H9 (cell line): ENCODE results near the gene UNC79. TPM values are rescaled to one million over a fixed set of nuclear protein-coding genes. Genes with fewer than 3 reads are reported as not detected.

Experiments
- DNase-seq: peaks from one replicate; pipeline ENCODE4 v3.0.0-alpha.2; 2017
- H2AFZ ChIP-seq: one replicate; pipeline ENCODE4 v1.6.1; 2013; ENCODE audit warnings: mild to moderate bottlenecking, low read length, control low read depth, moderate library complexity
- H2AK5ac ChIP-seq: 2 replicates; pipeline ENCODE4 v1.6.1; 2013; ENCODE audit warnings: low read length, control low read depth, mixed read lengths; ENCODE audit not compliant: insufficient read length
- H2BK120ac ChIP-seq: one replicate; pipeline ENCODE4 v1.6.1; 2013; ENCODE audit warnings: low read depth, mild to moderate bottlenecking, low read length, control low read depth, inconsistent platforms; ENCODE audit not compliant: poor library complexity, severe bottlenecking
- H2BK12ac ChIP-seq: 2 replicates; pipeline ENCODE4 v1.6.1; 2013; ENCODE audit warnings: low read length, control low read depth, mixed read lengths, low read depth; ENCODE audit not compliant: insufficient read length
- H2BK15ac ChIP-seq: 2 replicates; pipeline ENCODE4 v1.6.1; 2013; ENCODE audit warnings: low read depth, low read length, control low read depth
- H2BK20ac ChIP-seq: one replicate; pipeline ENCODE4 v1.6.1; 2013; ENCODE audit warnings: low read depth, mild to moderate bottlenecking, low read length, control low read depth, inconsistent platforms; ENCODE audit not compliant: poor library complexity, severe bottlenecking
- H2BK5ac ChIP-seq: 2 replicates; pipeline ENCODE4 v1.6.1; 2013; ENCODE audit warnings: low read length, control low read depth, mixed read lengths; ENCODE audit not compliant: insufficient read length
- H3K14ac ChIP-seq: 2 replicates; pipeline ENCODE4 v1.6.1; 2013; ENCODE audit warnings: low read length, control low read depth; ENCODE audit not compliant: insufficient read depth
- H3K18ac ChIP-seq: 2 replicates; pipeline ENCODE4 v1.6.1; 2013; ENCODE audit warnings: low read depth, mild to moderate bottlenecking, mixed read lengths, low read length, control low read depth; ENCODE audit not compliant: insufficient read length
- H3K23ac ChIP-seq: 2 replicates; pipeline ENCODE4 v1.6.1; 2013; ENCODE audit warnings: low read length, control low read depth, mixed read lengths, low read depth; ENCODE audit not compliant: insufficient read length
- H3K23me2 ChIP-seq: 2 replicates; pipeline ENCODE4 v1.6.1; 2013; ENCODE audit warnings: low read depth, mild to moderate bottlenecking, mixed read lengths, low read length, control low read depth; ENCODE audit not compliant: insufficient read length, poor library complexity, severe bottlenecking
- H3K27ac ChIP-seq: 2 replicates; pipeline ENCODE4 v1.5.1; 2013; ENCODE audit warnings: low read length, control low read depth, mixed read lengths, low read depth; ENCODE audit not compliant: insufficient read length
- H3K27me3 ChIP-seq: 2 replicates; pipeline ENCODE4 v1.6.1; 2013; ENCODE audit warnings: low read length, control low read depth, inconsistent platforms; ENCODE audit not compliant: insufficient read depth
- H3K4ac ChIP-seq: 2 replicates; pipeline ENCODE4 v1.6.1; 2013; ENCODE audit warnings: low read depth, mild to moderate bottlenecking, control low read depth, inconsistent platforms, low read length, moderate library complexity
- H3K4me1 ChIP-seq: 2 replicates; pipeline ENCODE4 v1.6.1; 2013; ENCODE audit warnings: low read length, control low read depth, inconsistent platforms; ENCODE audit not compliant: insufficient read depth
- H3K4me2 ChIP-seq: 2 replicates; pipeline ENCODE4 v1.6.1; 2013; ENCODE audit warnings: low read length, control low read depth, mixed read lengths; ENCODE audit not compliant: insufficient read length, insufficient read depth
- H3K56ac ChIP-seq: 2 replicates; pipeline ENCODE4 v1.6.1; 2013; ENCODE audit warnings: low read depth, mild to moderate bottlenecking, mixed read lengths, low read length, control low read depth; ENCODE audit not compliant: insufficient read length
- H3K79me1 ChIP-seq: 2 replicates; pipeline ENCODE4 v1.6.1; 2013; ENCODE audit warnings: low read depth, mild to moderate bottlenecking, moderate library complexity, low read length, control low read depth, inconsistent platforms; ENCODE audit not compliant: insufficient read depth, poor library complexity, severe bottlenecking
- H3K79me2 ChIP-seq: 2 replicates; pipeline ENCODE4 v1.6.1; 2013; ENCODE audit warnings: low read length, control low read depth, inconsistent platforms; ENCODE audit not compliant: insufficient read depth
- H3K9ac ChIP-seq: 2 replicates; pipeline ENCODE4 v1.6.1; 2013; ENCODE audit warnings: low read length, control low read depth, mixed read lengths; ENCODE audit not compliant: insufficient read length; ENCODE audit errors: extremely low read depth
- H3K9me3 ChIP-seq: one replicate; pipeline ENCODE4 v1.6.1; 2013; ENCODE audit warnings: low read depth, low read length, inconsistent platforms; ENCODE audit not compliant: control insufficient read depth
- H3T11ph ChIP-seq: one replicate; pipeline ENCODE4 v1.6.1; 2013; ENCODE audit warnings: mild to moderate bottlenecking, low read length, control low read depth, inconsistent platforms
- H4K20me1 ChIP-seq: one replicate; pipeline ENCODE4 v1.6.1; 2013; ENCODE audit not compliant: control insufficient read depth, insufficient read length, insufficient read depth
- H4K5ac ChIP-seq: 2 replicates; pipeline ENCODE4 v1.6.1; 2013; ENCODE audit warnings: low read depth, mild to moderate bottlenecking, mixed read lengths, low read length, control low read depth; ENCODE audit not compliant: insufficient read length
- H4K8ac ChIP-seq: replicated peaks from 2 replicates; pipeline ENCODE4 v1.6.1; 2013; ENCODE audit warnings: low read length, control low read depth, mixed read lengths, low read depth; ENCODE audit not compliant: insufficient read length
- H4K91ac ChIP-seq: 2 replicates; pipeline ENCODE4 v1.6.1; 2013; ENCODE audit warnings: low read depth, mild to moderate bottlenecking, moderate library complexity, mixed read lengths, low read length, control low read depth; ENCODE audit not compliant: insufficient read length
- H3K27ac Mint-ChIP-seq, 3 experiments: 2 replicates in 2 of 3; 3 replicates in 1 of 3; pipeline ENCODE4 v1.8.0; 2020 to 2021; ENCODE audit warnings: mixed read lengths in 3 of 3, mild to moderate bottlenecking in 1 of 3, moderate library complexity in 1 of 3
- H3K27me3 Mint-ChIP-seq: 2 replicates; pipeline ENCODE4 v1.8.0; 2021; ENCODE audit warnings: low read depth, mild to moderate bottlenecking, moderate library complexity, mixed read lengths
- H3K36me3 Mint-ChIP-seq, 3 experiments: 2 replicates in 2 of 3; 3 replicates in 1 of 3; pipeline ENCODE4 v1.8.0; 2020 to 2021; ENCODE audit warnings: low read depth in 3 of 3, mixed read lengths in 3 of 3; ENCODE audit not compliant: insufficient read depth in 1 of 3
- H3K4me1 Mint-ChIP-seq, 2 experiments: 2 replicates each; pipeline ENCODE4 v1.8.0; 2020; ENCODE audit warnings: mixed read lengths in 2 of 2
- H3K4me3 Mint-ChIP-seq, 2 experiments: 2 replicates in 1 of 2; 3 replicates in 1 of 2; pipeline ENCODE4 v1.8.0; 2020 to 2021; ENCODE audit warnings: mild to moderate bottlenecking in 2 of 2, mixed read lengths in 2 of 2, moderate library complexity in 1 of 2
- H3K9me3 Mint-ChIP-seq, 2 experiments: 2 replicates in 1 of 2; 3 replicates in 1 of 2; pipeline ENCODE4 v1.8.0; 2020; ENCODE audit warnings: mild to moderate bottlenecking in 2 of 2, mixed read lengths in 2 of 2, moderate library complexity in 1 of 2
- WGBS: extraction: QIAGEN DNeasy Blood & Tissue Kit; methylation state at CpG from one replicate; pipeline ENCODE4 v1.1.7; 2013; ENCODE audit warnings: missing lambda C conversion rate, low lambda C conversion rate, mixed read lengths; ENCODE audit not compliant: insufficient read length; ENCODE audit errors: extremely low coverage; 5-methylcytosine and 5-hydroxymethylcytosine counted together
- total RNA-seq: library from RNA; stranded (reverse); gene quantifications from 2 replicates; pipeline ENCODE4 v1.2.1, GENCODE V29; 2021
- TF ChIP-seq, protein P1 (sequence below): fragments of 200-600 bp; sonication (generic); conservative IDR thresholded peaks from 3 replicates; pipeline ENCODE4 v1.8.0; 2021; ENCODE audit warnings: antibody characterized with exemption, mild to moderate bottlenecking

The UNC79 gene
- total RNA-seq, 1 experiment from 2014 or later = 3.0 TPM

GRCh38 chr14:93717668-93718320, 287.1 kb downstream of the UNC79 start:
- Histone ChIP-seq H4K8ac (no peak overlapping the region), H3T11ph (no peak overlapping the region)
- H3K4me1 Mint-ChIP-seq = peaks cover 13% of the 10 kb centered on the region in 2 experiments

More at GRCh38 chr14:93717668-93718320, 287.1 kb downstream of the UNC79 start:
- H3K79me2 ChIP-seq = no peaks in the 10 kb centered on the region
- H4K20me1 ChIP-seq = no peaks in the 10 kb centered on the region
- no peaks in the 10 kb centered on the region for H3K9me3 ChIP-seq
- no peak overlapping the region for H2BK12ac ChIP-seq
- H2BK5ac ChIP-seq = no peak overlapping the region
- Mint-ChIP-seq H3K9me3 (peaks cover 0 to 3% of the 10 kb centered on the region in 2 experiments; a peak in 2 of 5 replicates), H3K27me3 (peaks cover 1% of the 10 kb centered on the region), H3K27ac (no peak overlapping the region; a peak in 1 of 7 replicates), H3K36me3 (no peaks in the 10 kb centered on the region; a peak in 3 of 7 replicates), H3K4me3 (no peak overlapping the region)
- no peak overlapping the region for H2BK15ac ChIP-seq
- whole genome bisulfite sequencing = no CpG with 5 or more reads among the region's 13 CpGs
- no peak overlapping the region for H2AK5ac ChIP-seq
- no peak overlapping the region for H3K23ac ChIP-seq
- no peak overlapping the region for H2BK20ac ChIP-seq
- H3K4me1 ChIP-seq = no peaks in the 10 kb centered on the region
- H3K18ac ChIP-seq = no peak overlapping the region
- no peak overlapping the region for H4K91ac ChIP-seq
- no peak overlapping the region for H3K4ac ChIP-seq
- no peak overlapping the region for H2BK120ac ChIP-seq
- no peaks in the 10 kb centered on the region for H3K23me2 ChIP-seq
- H3K27ac ChIP-seq = no peak overlapping the region
- no peaks in the 10 kb centered on the region for H3K79me1 ChIP-seq
- no peaks in the 10 kb centered on the region for H3K27me3 ChIP-seq
- no peak overlapping the region for H3K14ac ChIP-seq
- H3K4me2 ChIP-seq = no peak overlapping the region
- no peak overlapping the region for H3K9ac ChIP-seq
- H3K56ac ChIP-seq = no peak overlapping the region
- no peak for DNase-seq
- TF ChIP-seq, protein P1, sequence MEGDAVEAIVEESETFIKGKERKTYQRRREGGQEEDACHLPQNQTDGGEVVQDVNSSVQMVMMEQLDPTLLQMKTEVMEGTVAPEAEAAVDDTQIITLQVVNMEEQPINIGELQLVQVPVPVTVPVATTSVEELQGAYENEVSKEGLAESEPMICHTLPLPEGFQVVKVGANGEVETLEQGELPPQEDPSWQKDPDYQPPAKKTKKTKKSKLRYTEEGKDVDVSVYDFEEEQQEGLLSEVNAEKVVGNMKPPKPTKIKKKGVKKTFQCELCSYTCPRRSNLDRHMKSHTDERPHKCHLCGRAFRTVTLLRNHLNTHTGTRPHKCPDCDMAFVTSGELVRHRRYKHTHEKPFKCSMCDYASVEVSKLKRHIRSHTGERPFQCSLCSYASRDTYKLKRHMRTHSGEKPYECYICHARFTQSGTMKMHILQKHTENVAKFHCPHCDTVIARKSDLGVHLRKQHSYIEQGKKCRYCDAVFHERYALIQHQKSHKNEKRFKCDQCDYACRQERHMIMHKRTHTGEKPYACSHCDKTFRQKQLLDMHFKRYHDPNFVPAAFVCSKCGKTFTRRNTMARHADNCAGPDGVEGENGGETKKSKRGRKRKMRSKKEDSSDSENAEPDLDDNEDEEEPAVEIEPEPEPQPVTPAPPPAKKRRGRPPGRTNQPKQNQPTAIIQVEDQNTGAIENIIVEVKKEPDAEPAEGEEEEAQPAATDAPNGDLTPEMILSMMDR = no peak
- no peak overlapping the region for H4K5ac ChIP-seq
- no peak overlapping the region for H2AFZ ChIP-seq
